Panc1 (cell line): ENCODE results near the gene CD34. TPM values are rescaled to one million over a fixed set of nuclear protein-coding genes. Genes with fewer than 3 reads are reported as not detected.

Experiments used
- ATAC-seq: fragments of 200-7000 bp; cut with Tn5 transposase; 2 replicates; pipeline ENCODE4 v1.9.1; 2020; ENCODE audit warnings: mild to moderate bottlenecking, moderate library complexity
- BruUV-seq: library from RNA; stranded (reverse); fragments of 400-500 nt; replicated peaks from 2 replicates; lab custom pipeline; 2021; lab: Mats Ljungman, UMichigan
- CTCF ChIA-PET: fragments of 300-600 bp; sonication (Branson Sonifier 250); formaldehyde crosslinking; loops from one replicate; lab custom pipeline; 2022; ENCODE audit warnings: antibody characterized with exemption; lab: Charles Lee
- POLR2A ChIA-PET: fragments of 300-600 bp; sonication (Branson Sonifier 250); formaldehyde crosslinking; loops from one replicate; lab custom pipeline; 2022; ENCODE audit warnings: antibody characterized with exemption; lab: Charles Lee
- DNase-seq: peaks from one replicate; pipeline ENCODE4 v3.0.0-alpha.2; 2010; ENCODE audit warnings: low read depth, low spot score
- H3K27ac ChIP-seq: 2 replicates; pipeline ENCODE4 v1.5.1; 2011; ENCODE audit warnings: mild to moderate bottlenecking, low read length, inconsistent platforms
- H3K27me3 ChIP-seq: fragments of 200-500 bp; sonication (Bioruptor generic); 2 replicates; pipeline ENCODE4 v1.6.0; 2014; ENCODE audit warnings: low read length, inconsistent platforms; ENCODE audit not compliant: control insufficient read depth, insufficient read depth
- H3K36me3 ChIP-seq: fragments of 200-500 bp; sonication (Bioruptor generic); 2 replicates; pipeline ENCODE4 v1.5.1; 2014; ENCODE audit warnings: inconsistent platforms, mild to moderate bottlenecking, low read length, moderate library complexity; ENCODE audit not compliant: control insufficient read depth, insufficient read depth
- H3K4me1 ChIP-seq: 2 replicates; pipeline ENCODE4 v1.5.1; 2011; ENCODE audit warnings: inconsistent platforms, mild to moderate bottlenecking, low read length, moderate library complexity; ENCODE audit not compliant: control insufficient read depth, insufficient read depth
- H3K4me3 ChIP-seq, 2 experiments: 2 replicates each; pipeline ENCODE4 v1.5.1; 2011 to 2012; ENCODE audit warnings: low read depth in 2 of 2, low read length in 2 of 2, mild to moderate bottlenecking in 2 of 2, inconsistent platforms in 1 of 2, moderate library complexity in 1 of 2
- H3K9me3 ChIP-seq: fragments of 200-500 bp; sonication (Bioruptor generic); 2 replicates; pipeline ENCODE4 v1.5.1; 2014; ENCODE audit warnings: low read depth, mild to moderate bottlenecking, inconsistent platforms, low read length, moderate library complexity; ENCODE audit not compliant: control insufficient read depth, insufficient read depth
- CTCF ChIP-seq: fragments of 450-650 bp; IDR thresholded peaks from 2 replicates; pipeline ENCODE4 v1.5.1; 2017; ENCODE audit warnings: mild to moderate bottlenecking
- POLR2AphosphoS5 ChIP-seq: IDR thresholded peaks from 2 replicates; pipeline ENCODE4 v1.6.1; 2012; ENCODE audit warnings: mild to moderate bottlenecking, low read depth, low read length, moderate library complexity
- REST ChIP-seq, 2 experiments: IDR thresholded peaks; 2 replicates each; pipeline ENCODE4 v1.6.1; 2011 to 2012; ENCODE audit warnings: low read depth in 2 of 2, control low read depth in 1 of 2, low read length in 1 of 2, mild to moderate bottlenecking in 1 of 2, moderate library complexity in 1 of 2; ENCODE audit not compliant: insufficient read depth in 1 of 2
- SIN3A ChIP-seq: IDR thresholded peaks from 2 replicates; pipeline ENCODE4 v1.6.1; 2012; ENCODE audit warnings: low read depth, mild to moderate bottlenecking, low read length, moderate library complexity, borderline replicate concordance; ENCODE audit not compliant: insufficient read depth
- TCF7L2 ChIP-seq: IDR thresholded peaks from 2 replicates; pipeline ENCODE4 v1.6.1; 2011; ENCODE audit warnings: mild to moderate bottlenecking, low read depth, low read length, inconsistent platforms
- in situ Hi-C: cut with HindIII; loops from 2 replicates; pipeline ENCODE4 v1.10.0; 2016; ENCODE audit warnings: low sequenced_read_pairs, low pct_unique_long_range_greater_than_20kb
- intact Hi-C: fragments of 100-400 bp; cut with micrococcal nuclease; formaldehyde crosslinking; loops from one replicate; pipeline ENCODE4 v1.10.0; 2022; ENCODE audit not compliant: unreplicated experiment
- total RNA-seq: library from RNA; stranded (reverse); gene quantifications from one replicate; pipeline ENCODE4 v1.2.1, GENCODE V29; 2021; ENCODE audit not compliant: unreplicated experiment

The CD34 gene
- total RNA-seq, 1 experiment from 2014 or later, result 0.15 TPM

- H3K27ac ChIP-seq, result no peak overlapping the region
- in situ Hi-C loops (no loop called here), intact Hi-C loops (no loop called here)
- no peaks in the 10 kb centered on the region for H3K36me3 ChIP-seq
- ChIA-PET POLR2A (interaction anchor here (0.6 kb wide), 1 partner anchor 20 kb away, joined by 8 read pairs; no protein-coding TSS in a partner anchor), CTCF (no interaction called here)
- H3K4me3 ChIP-seq, result no peak overlapping the region
- H3K4me1 ChIP-seq, result no peaks in the 10 kb centered on the region
- ATAC-seq (no peak), DNase-seq (no peak)
- no peaks in the 10 kb centered on the region for H3K27me3 ChIP-seq
- TF ChIP-seq CTCF, result no peak
- TF ChIP-seq SIN3A, result no peak
- TF ChIP-seq TCF7L2, result no peak
- no peak for TF ChIP-seq POLR2AphosphoS5
- no peak for TF ChIP-seq REST (IDR thresholded peaks at IDR 0.05; ENCODE audit: insufficient read depth in 1 of 2, low read depth in 2 of 2, low read length in 1 of 2)
- no peaks in the 10 kb centered on the region for H3K9me3 ChIP-seq
- BruUV-seq, result no TSS peak
These were observed 52.1 kb downstream of the CD34 start for GRCh38 chr1:207858806-207859205.

GRCh38 chr1:207858281-207858680 is 52.6 kb downstream of the CD34 start:
- DNase-seq, result no peak
- Histone ChIP-seq H3K4me3 (no peak overlapping the region), H3K36me3 (no peaks in the 10 kb centered on the region), H3K9me3 (no peaks in the 10 kb centered on the region), H3K4me1 (no peaks in the 10 kb centered on the region), H3K27me3 (no peaks in the 10 kb centered on the region), H3K27ac (no peak overlapping the region)
- BruUV-seq, result no TSS peak
- in situ Hi-C loops, result no loop called here
- ChIA-PET POLR2A (interaction anchor here (0.6 kb wide), 1 partner anchor 17 kb away, joined by 4 read pairs; no protein-coding TSS in a partner anchor), CTCF (no interaction called here)
- no peak for ATAC-seq
- intact Hi-C loops, result no loop called here
- TF ChIP-seq CTCF (no peak), TCF7L2 (no peak), POLR2AphosphoS5 (no peak), SIN3A (no peak), REST (IDR thresholded peaks at IDR 0.05; ENCODE audit: insufficient read depth in 1 of 2, low read depth in 2 of 2, low read length in 1 of 2) (no peak)
